ENCODE results near the gene TAPBPL. TPM values are rescaled to one million over a fixed set of nuclear protein-coding genes. Genes with fewer than 3 reads are reported as not detected.
"Not testable (repeated sequence)": the region's sequence is repeated elsewhere in the genome, so short reads cannot be mapped to it uniquely, and the experiment has no call there.

TAPBPL gene
- total RNA-seq, 2 experiments from 2014 or later, result 14.7 to 15.8 TPM

GRCh38 chr12:6494968-6495367 lies 43.1 kb downstream of the TAPBPL start:
- H3K4me3 ChIP-seq (ENCODE audit: low read length), result peak overlapping the region; percentile 96
- peaks cover 48% of the 10 kb centered on the region for H3K4me1 Mint-ChIP-seq (ENCODE audit: low read depth)
- CTCF ChIA-PET, result interaction anchor here (0.7 to 2.4 kb wide), 4 partner anchors 25 to 63 kb away, joined by 3 to 28 read pairs (median 4); no protein-coding TSS in a partner anchor
- H3K36me3 Mint-ChIP-seq (ENCODE audit: low read depth), result peaks cover 51% of the 10 kb centered on the region
- DNase-seq (no peak), ATAC-seq (ENCODE audit: poor library complexity) (no peak)
- H3K27me3 ChIP-seq (ENCODE audit: control insufficient read depth in 1 of 2, insufficient read depth in 2 of 2, low read length in 2 of 2), result no peaks in the 10 kb centered on the region
- peaks cover 34% of the 10 kb centered on the region for H3K4me1 ChIP-seq (ENCODE audit: insufficient read depth, low read length)
- peaks cover 40% of the 10 kb centered on the region for H3K36me3 ChIP-seq (ENCODE audit: insufficient read depth, low read length)
- peak overlapping the region; percentile 93 for H3K4me3 Mint-ChIP-seq
- H3K27ac ChIP-seq (ENCODE audit: low read depth in 1 of 2, low read length in 2 of 2), result peak overlapping the region; percentile 48 to 89
- H3K9me3 ChIP-seq (ENCODE audit: control insufficient read depth in 1 of 2, insufficient read depth in 1 of 2, low read length in 2 of 2), result no peaks in the 10 kb centered on the region
- H3K27ac Mint-ChIP-seq, result peak overlapping the region; percentile 91
- POLR2A ChIA-PET, result interaction anchor here (0.9 to 2.4 kb wide), 4 partner anchors 25 to 43 kb away, joined by 3 to 18 read pairs (median 6); partner anchors contain the start of genes TAPBPL and VAMP1
- no peaks in the 10 kb centered on the region for H3K27me3 Mint-ChIP-seq
- intact Hi-C loops (cut with DNase I, micrococcal nuclease), result loop anchor here (1.0 to 5.0 kb wide), 2 partner anchors 39 to 167 kb away; partner anchors contain the start of genes GAPDH (in 1 of the 2) and ING4 (in 1 of the 2)
- no peak for TF ChIP-seq CTCF (IDR thresholded peaks at IDR 0.05)
- no peaks in the 10 kb centered on the region for H3K9me3 Mint-ChIP-seq

- peak overlapping the region; percentile 23 for H3K27ac Mint-ChIP-seq
- CTCF ChIA-PET, result not testable (repeated sequence)
Observed at GRCh38 chr12:6497291-6497690, 45.4 kb downstream of the TAPBPL start.

GRCh38 chr12:6500466-6500865 lies 48.6 kb downstream of the TAPBPL start:
- H3K27me3 ChIP-seq (ENCODE audit: control insufficient read depth in 1 of 2, insufficient read depth in 2 of 2, low read length in 2 of 2), result no peaks in the 10 kb centered on the region
- H3K9me3 ChIP-seq (ENCODE audit: control insufficient read depth in 1 of 2, insufficient read depth in 1 of 2, low read length in 2 of 2), result no peaks in the 10 kb centered on the region
- ChIA-PET POLR2A (no interaction called here), CTCF (no interaction called here)
- Mint-ChIP-seq H3K27ac (no peak overlapping the region), H3K4me1 (ENCODE audit: low read depth) (peaks cover 15% of the 10 kb centered on the region), H3K36me3 (ENCODE audit: low read depth) (peaks cover 27% of the 10 kb centered on the region), H3K27me3 (no peaks in the 10 kb centered on the region), H3K4me3 (no peak overlapping the region), H3K9me3 (no peaks in the 10 kb centered on the region)
- no peak overlapping the region for H3K27ac ChIP-seq (ENCODE audit: low read depth in 1 of 2, low read length in 2 of 2)
- no peak for ATAC-seq (ENCODE audit: poor library complexity)
- no peak overlapping the region for H3K4me3 ChIP-seq (ENCODE audit: low read length)
- H3K4me1 ChIP-seq (ENCODE audit: insufficient read depth, low read length), result peaks cover 13% of the 10 kb centered on the region
- no peak for TF ChIP-seq CTCF (IDR thresholded peaks at IDR 0.05)
- intact Hi-C loops (cut with DNase I, micrococcal nuclease), result no loop called here
- peaks cover 43% of the 10 kb centered on the region for H3K36me3 ChIP-seq (ENCODE audit: insufficient read depth, low read length)
- no peak for DNase-seq

More at GRCh38 chr12:6497291-6497690, 45.4 kb downstream of the TAPBPL start:
- POLR2A ChIA-PET, result interaction anchor here (1.0 kb wide), 1 partner anchor 11 kb away, joined by 5 read pairs; no protein-coding TSS in a partner anchor
- H3K27me3 ChIP-seq (ENCODE audit: control insufficient read depth in 1 of 2, insufficient read depth in 2 of 2, low read length in 2 of 2); H3K27ac ChIP-seq (ENCODE audit: low read depth in 1 of 2, low read length in 2 of 2); ATAC-seq (ENCODE audit: poor library complexity); H3K4me3 ChIP-seq (ENCODE audit: low read length); intact Hi-C loops (cut with DNase I, micrococcal nuclease); DNase-seq; H3K27me3 Mint-ChIP-seq; H3K9me3 ChIP-seq (ENCODE audit: control insufficient read depth in 1 of 2, insufficient read depth in 1 of 2, low read length in 2 of 2); H3K9me3 Mint-ChIP-seq: not testable (repeated sequence)
- H3K4me1 Mint-ChIP-seq (ENCODE audit: low read depth), result peaks cover 42% of the 10 kb centered on the region
- H3K36me3 ChIP-seq (ENCODE audit: insufficient read depth, low read length), result peaks cover 28% of the 10 kb centered on the region
- peaks cover 31% of the 10 kb centered on the region for H3K4me1 ChIP-seq (ENCODE audit: insufficient read depth, low read length)
- H3K4me3 Mint-ChIP-seq, result peak overlapping the region; percentile 32
- peaks cover 43% of the 10 kb centered on the region for H3K36me3 Mint-ChIP-seq (ENCODE audit: low read depth)

Measured in CD4-positive, alpha-beta T cell (primary cell).